Esophagus muscularis mucosa (tissue), 4 donors: ENCODE results near the gene MGAT5B. TPM values are rescaled to one million over a fixed set of nuclear protein-coding genes. Genes with fewer than 3 reads are reported as not detected.

Experiments used
- DNase-seq: peaks from one replicate; pipeline ENCODE4 v3.0.0-alpha.2; 2017; ENCODE audit errors: extremely low spot score
- H3K27ac ChIP-seq, 4 donors: fragments of 200-600 bp; sonication (generic); replicated peaks in 1 of 4; 1 replicate in 3 of 4; 2 replicates in 1 of 4; pipeline ENCODE4 v1.5.1; 2016 to 2019; ENCODE audit warnings: mild to moderate bottlenecking in 1 of 4
- H3K27me3 ChIP-seq, 4 donors: fragments of 200-600 bp; sonication (generic); one replicate each; pipeline versions ENCODE4 v1.5.1 to v1.6.0; 2016 to 2019
- H3K36me3 ChIP-seq, 4 donors: fragments of 200-600 bp; sonication (generic); one replicate each; pipeline ENCODE4 v1.5.1; 2016 to 2019
- H3K4me1 ChIP-seq, 4 donors: fragments of 200-600 bp; sonication (generic); one replicate each; pipeline ENCODE4 v1.5.1; 2016 to 2019
- H3K4me3 ChIP-seq, 4 donors: fragments of 200-600 bp; sonication (generic); 1 replicate in 2 of 4; 2 replicates in 2 of 4; pipeline ENCODE4 v1.5.1; 2016 to 2019; ENCODE audit warnings: mild to moderate bottlenecking in 4 of 4, moderate library complexity in 1 of 4
- H3K9me3 ChIP-seq, 4 donors: fragments of 200-600 bp; sonication (generic); 1 replicate in 3 of 4; 2 replicates in 1 of 4; pipeline ENCODE4 v1.5.1; 2016 to 2019
- EP300 ChIP-seq: sonication (generic); formaldehyde crosslinking; IDR thresholded peaks from one replicate; pipeline ENCODE4 v1.6.1; 2017; ENCODE audit warnings: antibody characterized with exemption
- POLR2A ChIP-seq: fragments of 450-650 bp; IDR thresholded peaks from one replicate; pipeline ENCODE4 v1.6.1; 2017; ENCODE audit warnings: antibody characterized with exemption, moderate library complexity, mild to moderate bottlenecking, low read depth
- POLR2AphosphoS5 ChIP-seq, 2 donors: sonication (generic); formaldehyde crosslinking; IDR thresholded peaks; one replicate each; pipeline ENCODE4 v1.6.1; 2017; ENCODE audit warnings: antibody characterized with exemption in 2 of 2
- WGBS: methylation state at CpG from one replicate; pipeline ENCODE4 v1.1.5; 2018; 5-methylcytosine and 5-hydroxymethylcytosine counted together
- intact Hi-C: fragments of 100-400 bp; cut with DNase I; formaldehyde crosslinking; loops from one replicate; pipeline ENCODE4 v1.15.1; 2023
- total RNA-seq, 4 donors: library from RNA; depleted of rRNA; stranded (reverse); fragments of >200 nt; gene quantifications; one replicate each; pipeline versions ENCODE4 v1.1.0 to v1.2.1, GENCODE V29; 2016
- TF ChIP-seq, protein P1 (sequence below), 3 experiments: fragments of 200-600 bp in 2 of 3; fragments of 450-650 bp in 1 of 3; sonication (generic) in 2 of 3; IDR thresholded peaks; one replicate each; pipeline ENCODE4 v1.5.1; 2017 to 2019; ENCODE audit warnings: antibody characterized with exemption in 3 of 3, mild to moderate bottlenecking in 2 of 3, moderate library complexity in 1 of 3

MGAT5B gene
- total RNA-seq, 4 donors from 2014 or later = under 0.01 to 1.7 (median 0.43) TPM

DNA sequence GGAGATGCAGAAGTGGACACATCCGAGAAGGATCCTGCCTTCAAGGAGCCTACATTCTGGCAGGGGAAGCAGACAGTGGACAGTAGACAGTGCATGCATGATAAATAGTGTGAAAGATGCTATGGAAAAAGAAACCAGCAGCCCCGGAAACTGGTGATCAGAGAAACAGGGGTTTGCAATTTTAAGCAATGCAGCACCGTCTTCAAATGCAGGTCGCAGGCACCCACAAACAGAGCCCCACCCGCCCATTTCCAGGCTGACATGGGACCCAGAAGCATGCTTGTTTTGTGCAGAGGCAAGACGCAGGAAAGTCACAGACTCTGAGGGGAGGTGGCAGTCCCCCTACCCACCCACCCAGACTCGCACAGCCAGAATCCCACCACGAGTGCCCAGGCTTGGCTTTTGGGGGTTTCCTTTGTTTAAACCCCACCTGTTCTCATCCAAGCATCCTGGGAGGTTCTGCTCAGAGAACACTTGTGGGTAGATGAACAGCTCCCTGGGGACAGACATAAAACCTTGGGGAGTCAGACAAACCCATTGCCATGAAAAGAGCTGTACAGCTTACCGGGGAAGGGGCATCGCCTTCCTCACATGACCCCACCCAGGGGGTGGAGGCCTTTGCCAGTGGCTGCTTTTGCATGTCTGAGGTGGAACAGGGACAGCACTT is 114.3 kb downstream of the MGAT5B start:
- no peak for DNase-seq
- TF ChIP-seq EP300 = no peak
- TF ChIP-seq POLR2AphosphoS5 (IDR thresholded peaks at IDR 0.05) = no peak
- no peaks in the 10 kb centered on the region for H3K4me1 ChIP-seq
- H3K9me3 ChIP-seq = no peaks in the 10 kb centered on the region
- 81% methylated on average over 7 of the region's 10 CpGs for WGBS
- H3K27me3 ChIP-seq = peaks cover 0 to 40% (median 0%) of the 10 kb centered on the region in 4 donors
- no peaks in the 10 kb centered on the region for H3K36me3 ChIP-seq
- no peak overlapping the region for H3K27ac ChIP-seq
- H3K4me3 ChIP-seq = no peak overlapping the region
- intact Hi-C loops = no loop called here

DNA sequence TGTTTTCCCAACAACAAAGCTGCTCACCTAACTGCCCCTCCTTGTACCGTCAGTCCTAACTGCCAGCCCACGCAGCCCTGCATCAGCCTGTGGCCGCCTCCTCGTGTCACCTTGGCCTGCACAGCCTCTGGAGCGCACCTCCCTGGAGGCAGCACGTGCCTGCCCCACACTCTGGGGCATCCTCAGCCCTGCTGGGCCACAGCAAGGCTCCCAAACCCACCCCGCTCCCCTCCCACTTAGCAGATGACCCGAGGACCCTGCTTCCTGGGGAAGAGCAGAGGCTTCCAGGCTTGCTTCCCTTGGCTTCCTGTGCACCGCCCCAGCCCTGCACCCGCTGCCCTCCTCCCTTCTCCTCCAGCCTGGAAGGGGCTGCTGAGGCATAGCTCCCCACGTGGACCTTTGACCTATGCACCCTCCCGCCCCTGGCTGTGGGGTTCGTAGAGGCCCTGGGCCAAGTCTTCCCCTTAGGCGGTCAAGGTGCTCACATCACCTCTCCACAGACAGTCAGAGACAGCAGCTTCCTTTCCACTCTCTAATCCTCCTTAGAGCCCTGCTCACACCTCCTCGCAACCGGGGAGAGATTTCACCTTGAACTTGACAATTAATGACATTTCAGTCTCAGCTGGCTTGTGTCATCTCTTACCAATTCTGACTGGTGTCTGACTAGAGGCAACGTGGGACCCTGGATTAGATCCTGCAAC is 115.0 kb downstream of the MGAT5B start:
- no peak for DNase-seq
- Histone ChIP-seq H3K4me1 (no peaks in the 10 kb centered on the region), H3K36me3 (no peaks in the 10 kb centered on the region), H3K27ac (no peak overlapping the region), H3K9me3 (no peaks in the 10 kb centered on the region), H3K27me3 (peaks cover 0 to 40% (median 0%) of the 10 kb centered on the region in 4 donors), H3K4me3 (no peak overlapping the region)
- WGBS = 66% methylated on average over 16 of the region's 17 CpGs
- intact Hi-C loops = no loop called here
- TF ChIP-seq POLR2AphosphoS5 (IDR thresholded peaks at IDR 0.05) = no peak
- TF ChIP-seq, protein P1, sequence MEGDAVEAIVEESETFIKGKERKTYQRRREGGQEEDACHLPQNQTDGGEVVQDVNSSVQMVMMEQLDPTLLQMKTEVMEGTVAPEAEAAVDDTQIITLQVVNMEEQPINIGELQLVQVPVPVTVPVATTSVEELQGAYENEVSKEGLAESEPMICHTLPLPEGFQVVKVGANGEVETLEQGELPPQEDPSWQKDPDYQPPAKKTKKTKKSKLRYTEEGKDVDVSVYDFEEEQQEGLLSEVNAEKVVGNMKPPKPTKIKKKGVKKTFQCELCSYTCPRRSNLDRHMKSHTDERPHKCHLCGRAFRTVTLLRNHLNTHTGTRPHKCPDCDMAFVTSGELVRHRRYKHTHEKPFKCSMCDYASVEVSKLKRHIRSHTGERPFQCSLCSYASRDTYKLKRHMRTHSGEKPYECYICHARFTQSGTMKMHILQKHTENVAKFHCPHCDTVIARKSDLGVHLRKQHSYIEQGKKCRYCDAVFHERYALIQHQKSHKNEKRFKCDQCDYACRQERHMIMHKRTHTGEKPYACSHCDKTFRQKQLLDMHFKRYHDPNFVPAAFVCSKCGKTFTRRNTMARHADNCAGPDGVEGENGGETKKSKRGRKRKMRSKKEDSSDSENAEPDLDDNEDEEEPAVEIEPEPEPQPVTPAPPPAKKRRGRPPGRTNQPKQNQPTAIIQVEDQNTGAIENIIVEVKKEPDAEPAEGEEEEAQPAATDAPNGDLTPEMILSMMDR (IDR thresholded peaks at IDR 0.05) = no peak
- TF ChIP-seq POLR2A = no peak
- no peak for TF ChIP-seq EP300

DNA sequence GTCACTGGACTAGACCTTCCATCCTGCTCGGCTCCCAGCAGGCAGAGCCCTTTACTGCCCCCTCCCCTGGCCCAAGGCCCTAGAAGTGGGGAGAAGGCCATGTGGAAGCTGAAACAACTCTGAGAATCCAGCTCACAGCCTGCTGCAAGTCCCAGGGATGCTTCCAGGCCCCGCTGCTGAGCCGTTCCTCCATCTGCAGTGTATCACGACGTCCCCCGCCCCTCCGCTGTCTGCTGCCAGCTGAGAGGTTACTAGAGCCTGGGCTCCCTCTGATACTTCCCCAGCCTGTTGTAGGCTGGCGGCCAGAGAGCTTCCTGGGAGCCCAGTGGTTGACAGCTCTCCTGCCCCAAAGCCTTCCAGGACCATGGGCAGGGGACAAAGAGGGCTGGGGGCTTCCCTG is 118.2 kb downstream of the MGAT5B start:
- intact Hi-C loops = no loop called here
- DNase-seq = no peak

DNA sequence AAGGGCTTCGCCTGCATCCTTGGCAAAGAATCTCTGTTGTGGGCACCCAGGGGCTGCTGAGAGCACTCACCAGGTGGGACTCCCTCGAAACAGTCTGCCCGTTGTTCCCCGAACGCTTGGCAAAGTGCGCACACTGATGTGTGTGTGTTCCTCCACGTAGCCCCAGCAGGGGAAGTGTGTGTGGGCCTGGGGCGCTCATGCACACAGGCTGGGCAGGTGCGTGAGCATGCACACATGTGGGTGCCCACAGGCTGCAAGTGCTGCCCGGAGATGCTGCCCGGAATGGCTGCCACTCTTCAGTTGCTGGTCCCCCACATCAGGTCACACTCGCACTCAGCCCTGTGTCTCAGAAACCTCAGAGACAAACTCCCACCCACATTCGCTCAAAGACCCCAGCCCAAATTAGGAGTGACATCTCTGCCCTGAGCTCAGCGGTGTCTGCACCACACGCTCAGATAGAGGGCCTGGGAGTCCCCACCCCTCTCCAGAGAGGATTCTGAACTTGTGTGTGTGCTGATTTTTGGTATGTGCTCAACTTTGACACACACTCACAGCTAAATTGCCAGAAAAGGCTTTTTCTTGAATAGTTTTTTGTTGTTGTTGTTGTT is 119.4 kb downstream of the MGAT5B start:
- 84% methylated on average over 13 of the region's 15 CpGs for WGBS
- TF ChIP-seq POLR2AphosphoS5 (IDR thresholded peaks at IDR 0.05) = no peak
- TF ChIP-seq EP300 = no peak
- TF ChIP-seq, protein P1 (IDR thresholded peaks at IDR 0.05) = no peak
- TF ChIP-seq POLR2A = no peak
- Histone ChIP-seq H3K4me3 (no peak overlapping the region), H3K27me3 (peaks cover 0 to 41% (median 0%) of the 10 kb centered on the region in 4 donors), H3K4me1 (no peaks in the 10 kb centered on the region), H3K9me3 (no peaks in the 10 kb centered on the region), H3K27ac (no peak overlapping the region), H3K36me3 (no peaks in the 10 kb centered on the region)
- intact Hi-C loops = no loop called here
- DNase-seq = no peak

More for the DNA sequence above, 118.2 kb downstream of the MGAT5B start:
- Histone ChIP-seq H3K27ac (no peak overlapping the region), H3K4me1 (no peaks in the 10 kb centered on the region), H3K4me3 (no peak overlapping the region), H3K36me3 (no peaks in the 10 kb centered on the region), H3K27me3 (peaks cover 0 to 45% (median 0%) of the 10 kb centered on the region in 4 donors), H3K9me3 (no peaks in the 10 kb centered on the region)
- TF ChIP-seq EP300 (no peak), POLR2AphosphoS5 (IDR thresholded peaks at IDR 0.05) (no peak), POLR2A (no peak)
- TF ChIP-seq, protein P1 (IDR thresholded peaks at IDR 0.05) = no peak
- WGBS = 26% methylated on average over 5 of the region's 8 CpGs

DNA sequence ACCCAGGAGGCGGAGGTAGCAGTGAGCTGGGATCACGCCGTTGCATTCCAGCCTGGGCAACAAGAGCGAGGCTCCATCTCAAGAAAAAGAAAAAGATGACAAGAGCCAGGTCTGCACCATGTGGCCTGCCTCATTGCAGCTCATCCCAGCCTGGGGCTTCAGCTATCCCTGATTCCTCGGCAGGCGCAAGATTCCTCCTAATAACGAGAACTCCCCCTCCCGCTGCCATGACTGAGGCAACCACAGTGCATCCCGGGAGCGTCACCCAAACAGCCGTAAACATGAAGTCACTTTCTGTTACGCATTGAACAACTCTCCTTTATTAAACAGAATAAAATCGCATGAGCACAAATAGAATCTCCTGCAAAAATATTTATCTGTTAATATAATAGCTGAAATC is 120.6 kb downstream of the MGAT5B start:
- intact Hi-C loops = no loop called here
- no peak for DNase-seq
- no peaks in the 10 kb centered on the region for H3K9me3 ChIP-seq
- 89% methylated on average over 13 of the region's 13 CpGs for WGBS
- TF ChIP-seq POLR2A = no peak
- no peak for TF ChIP-seq EP300
- no peak for TF ChIP-seq POLR2AphosphoS5 (IDR thresholded peaks at IDR 0.05)
- TF ChIP-seq, protein P1 (IDR thresholded peaks at IDR 0.05) = no peak
- H3K4me1 ChIP-seq = peaks cover 0 to 5% (median 0%) of the 10 kb centered on the region in 4 donors
- H3K36me3 ChIP-seq = no peaks in the 10 kb centered on the region
- H3K27me3 ChIP-seq = peaks cover 0 to 36% (median 0%) of the 10 kb centered on the region in 4 donors
- H3K27ac ChIP-seq = no peak overlapping the region
- no peak overlapping the region for H3K4me3 ChIP-seq
